HG02798 (cell line): ENCODE results near the gene STX18.
"Not testable (repeated sequence)": the region's sequence is repeated elsewhere in the genome, so short reads cannot be mapped to it uniquely, and the experiment has no call there.

Experiments
- ATAC-seq: cut with Tn5 transposase; IDR thresholded peaks from one replicate; pipeline ENCODE4 v1.9.1; 2021; ENCODE audit warnings: mild to moderate bottlenecking; ENCODE audit not compliant: unreplicated experiment, poor library complexity

STX18 gene

GRCh38 chr4:4424499-4425115, 117.2 kb downstream of the STX18 start:
- ATAC-seq: no peak

GRCh38 chr4:4423706-4424498, 117.9 kb downstream of the STX18 start:
- no peak for ATAC-seq

GRCh38 chr4:4422856-4423499, 118.9 kb downstream of the STX18 start:
- ATAC-seq: no peak

- not testable (repeated sequence) for ATAC-seq
These were observed 119.7 kb downstream of the STX18 start for GRCh38 chr4:4422117-4422516.

GRCh38 chr4:4421356-4421755, 120.5 kb downstream of the STX18 start:
- ATAC-seq: no peak

- ATAC-seq: no peak
These were observed 121.4 kb downstream of the STX18 start for GRCh38 chr4:4420421-4420820.

GRCh38 chr4:4419896-4420295, 122.0 kb downstream of the STX18 start:
- no peak for ATAC-seq

- ATAC-seq: no peak
These were observed 123.0 kb downstream of the STX18 start for GRCh38 chr4:4418676-4419390.

GRCh38 chr4:4417886-4418285, 124.0 kb downstream of the STX18 start:
- ATAC-seq: no peak

- ATAC-seq: no peak
These were observed 124.9 kb downstream of the STX18 start for GRCh38 chr4:4416981-4417380.

GRCh38 chr4:4415806-4416805, 125.7 kb downstream of the STX18 start:
- ATAC-seq: no peak

- no peak for ATAC-seq
These were observed 126.6 kb downstream of the STX18 start for GRCh38 chr4:4415107-4415805.

- no peak for ATAC-seq
These were observed 128.0 kb downstream of the STX18 start for GRCh38 chr4:4413806-4414205.

GRCh38 chr4:4413373-4413725, 128.5 kb downstream of the STX18 start:
- ATAC-seq: no peak

GRCh38 chr4:4412641-4413372, 129.0 kb downstream of the STX18 start:
- no peak for ATAC-seq

GRCh38 chr4:4411906-4412305, 129.9 kb downstream of the STX18 start:
- ATAC-seq: no peak

- no peak for ATAC-seq
These were observed 131.6 kb downstream of the STX18 start for GRCh38 chr4:4410271-4410670.

GRCh38 chr4:4409416-4410115, 132.3 kb downstream of the STX18 start:
- ATAC-seq: no peak
